ENCODE results near the gene HAO2. TPM values are rescaled to one million over a fixed set of nuclear protein-coding genes. Genes with fewer than 3 reads are reported as not detected.

HAO2 gene
- total and polyA plus RNA-seq, 2 experiments from 2014 or later, result not detected

DNA sequence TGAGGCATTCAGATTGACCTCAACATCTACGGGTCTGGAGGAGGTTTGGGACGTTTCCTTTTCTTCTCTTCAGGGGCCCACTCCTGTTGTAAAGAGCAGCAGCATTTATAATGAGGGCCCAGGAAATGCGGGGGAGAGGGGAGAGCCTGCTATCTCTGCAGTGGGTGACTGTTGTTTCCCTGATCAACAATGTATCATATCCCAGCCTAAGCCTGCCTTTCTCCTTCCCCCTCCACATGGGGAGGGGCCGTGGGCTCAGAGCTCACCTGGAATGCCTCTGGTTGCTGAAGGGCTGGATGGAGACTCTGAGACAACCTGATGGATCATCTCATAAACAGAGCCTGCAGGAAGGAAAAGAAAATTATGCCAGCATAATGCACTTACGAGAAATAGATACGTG is 36.0 kb upstream of the HAO2 start (continued):
- TF ChIP-seq, protein P1, sequence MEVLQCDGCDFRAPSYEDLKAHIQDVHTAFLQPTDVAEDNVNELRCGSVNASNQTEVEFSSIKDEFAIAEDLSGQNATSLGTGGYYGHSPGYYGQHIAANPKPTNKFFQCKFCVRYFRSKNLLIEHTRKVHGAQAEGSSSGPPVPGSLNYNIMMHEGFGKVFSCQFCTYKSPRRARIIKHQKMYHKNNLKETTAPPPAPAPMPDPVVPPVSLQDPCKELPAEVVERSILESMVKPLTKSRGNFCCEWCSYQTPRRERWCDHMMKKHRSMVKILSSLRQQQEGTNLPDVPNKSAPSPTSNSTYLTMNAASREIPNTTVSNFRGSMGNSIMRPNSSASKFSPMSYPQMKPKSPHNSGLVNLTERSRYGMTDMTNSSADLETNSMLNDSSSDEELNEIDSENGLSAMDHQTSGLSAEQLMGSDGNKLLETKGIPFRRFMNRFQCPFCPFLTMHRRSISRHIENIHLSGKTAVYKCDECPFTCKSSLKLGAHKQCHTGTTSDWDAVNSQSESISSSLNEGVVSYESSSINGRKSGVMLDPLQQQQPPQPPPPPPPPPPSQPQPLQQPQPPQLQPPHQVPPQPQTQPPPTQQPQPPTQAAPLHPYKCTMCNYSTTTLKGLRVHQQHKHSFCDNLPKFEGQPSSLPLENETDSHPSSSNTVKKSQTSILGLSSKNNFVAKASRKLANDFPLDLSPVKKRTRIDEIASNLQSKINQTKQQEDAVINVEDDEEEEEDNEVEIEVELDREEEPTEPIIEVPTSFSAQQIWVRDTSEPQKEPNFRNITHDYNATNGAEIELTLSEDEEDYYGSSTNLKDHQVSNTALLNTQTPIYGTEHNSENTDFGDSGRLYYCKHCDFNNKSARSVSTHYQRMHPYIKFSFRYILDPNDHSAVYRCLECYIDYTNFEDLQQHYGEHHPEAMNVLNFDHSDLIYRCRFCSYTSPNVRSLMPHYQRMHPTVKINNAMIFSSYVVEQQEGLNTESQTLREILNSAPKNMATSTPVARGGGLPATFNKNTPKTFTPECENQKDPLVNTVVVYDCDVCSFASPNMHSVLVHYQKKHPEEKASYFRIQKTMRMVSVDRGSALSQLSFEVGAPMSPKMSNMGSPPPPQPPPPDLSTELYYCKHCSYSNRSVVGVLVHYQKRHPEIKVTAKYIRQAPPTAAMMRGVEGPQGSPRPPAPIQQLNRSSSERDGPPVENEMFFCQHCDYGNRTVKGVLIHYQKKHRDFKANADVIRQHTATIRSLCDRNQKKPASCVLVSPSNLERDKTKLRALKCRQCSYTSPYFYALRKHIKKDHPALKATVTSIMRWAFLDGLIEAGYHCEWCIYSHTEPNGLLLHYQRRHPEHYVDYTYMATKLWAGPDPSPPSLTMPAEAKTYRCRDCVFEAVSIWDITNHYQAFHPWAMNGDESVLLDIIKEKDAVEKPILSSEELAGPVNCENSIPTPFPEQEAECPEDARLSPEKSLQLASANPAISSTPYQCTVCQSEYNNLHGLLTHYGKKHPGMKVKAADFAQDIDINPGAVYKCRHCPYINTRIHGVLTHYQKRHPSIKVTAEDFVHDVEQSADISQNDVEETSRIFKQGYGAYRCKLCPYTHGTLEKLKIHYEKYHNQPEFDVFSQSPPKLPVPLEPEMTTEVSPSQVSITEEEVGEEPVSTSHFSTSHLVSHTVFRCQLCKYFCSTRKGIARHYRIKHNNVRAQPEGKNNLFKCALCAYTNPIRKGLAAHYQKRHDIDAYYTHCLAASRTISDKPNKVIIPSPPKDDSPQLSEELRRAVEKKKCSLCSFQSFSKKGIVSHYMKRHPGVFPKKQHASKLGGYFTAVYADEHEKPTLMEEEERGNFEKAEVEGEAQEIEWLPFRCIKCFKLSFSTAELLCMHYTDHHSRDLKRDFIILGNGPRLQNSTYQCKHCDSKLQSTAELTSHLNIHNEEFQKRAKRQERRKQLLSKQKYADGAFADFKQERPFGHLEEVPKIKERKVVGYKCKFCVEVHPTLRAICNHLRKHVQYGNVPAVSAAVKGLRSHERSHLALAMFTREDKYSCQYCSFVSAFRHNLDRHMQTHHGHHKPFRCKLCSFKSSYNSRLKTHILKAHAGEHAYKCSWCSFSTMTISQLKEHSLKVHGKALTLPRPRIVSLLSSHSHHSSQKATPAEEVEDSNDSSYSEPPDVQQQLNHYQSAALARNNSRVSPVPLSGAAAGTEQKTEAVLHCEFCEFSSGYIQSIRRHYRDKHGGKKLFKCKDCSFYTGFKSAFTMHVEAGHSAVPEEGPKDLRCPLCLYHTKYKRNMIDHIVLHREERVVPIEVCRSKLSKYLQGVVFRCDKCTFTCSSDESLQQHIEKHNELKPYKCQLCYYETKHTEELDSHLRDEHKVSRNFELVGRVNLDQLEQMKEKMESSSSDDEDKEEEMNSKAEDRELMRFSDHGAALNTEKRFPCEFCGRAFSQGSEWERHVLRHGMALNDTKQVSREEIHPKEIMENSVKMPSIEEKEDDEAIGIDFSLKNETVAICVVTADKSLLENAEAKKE (CRISPR knock-in tag; IDR thresholded peaks at IDR 0.05), result no peak
- TF ChIP-seq STAT1 (IDR thresholded peaks at IDR 0.05; ENCODE audit: unreplicated experiment), result no peak
- TF ChIP-seq, protein P2, sequence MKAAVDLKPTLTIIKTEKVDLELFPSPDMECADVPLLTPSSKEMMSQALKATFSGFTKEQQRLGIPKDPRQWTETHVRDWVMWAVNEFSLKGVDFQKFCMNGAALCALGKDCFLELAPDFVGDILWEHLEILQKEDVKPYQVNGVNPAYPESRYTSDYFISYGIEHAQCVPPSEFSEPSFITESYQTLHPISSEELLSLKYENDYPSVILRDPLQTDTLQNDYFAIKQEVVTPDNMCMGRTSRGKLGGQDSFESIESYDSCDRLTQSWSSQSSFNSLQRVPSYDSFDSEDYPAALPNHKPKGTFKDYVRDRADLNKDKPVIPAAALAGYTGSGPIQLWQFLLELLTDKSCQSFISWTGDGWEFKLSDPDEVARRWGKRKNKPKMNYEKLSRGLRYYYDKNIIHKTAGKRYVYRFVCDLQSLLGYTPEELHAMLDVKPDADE (IDR thresholded peaks at IDR 0.05), result no peak
- TF ChIP-seq JUNB (IDR thresholded peaks at IDR 0.05; ENCODE audit: unreplicated experiment), result no peak
- no peak for TF ChIP-seq ZNF331 (CRISPR knock-in tag; IDR thresholded peaks at IDR 0.05; ENCODE audit: low read depth)
- TF ChIP-seq EZH2 (IDR thresholded peaks at IDR 0.05; ENCODE audit: low read depth, unreplicated experiment), result no peak
- TF ChIP-seq, protein P3, sequence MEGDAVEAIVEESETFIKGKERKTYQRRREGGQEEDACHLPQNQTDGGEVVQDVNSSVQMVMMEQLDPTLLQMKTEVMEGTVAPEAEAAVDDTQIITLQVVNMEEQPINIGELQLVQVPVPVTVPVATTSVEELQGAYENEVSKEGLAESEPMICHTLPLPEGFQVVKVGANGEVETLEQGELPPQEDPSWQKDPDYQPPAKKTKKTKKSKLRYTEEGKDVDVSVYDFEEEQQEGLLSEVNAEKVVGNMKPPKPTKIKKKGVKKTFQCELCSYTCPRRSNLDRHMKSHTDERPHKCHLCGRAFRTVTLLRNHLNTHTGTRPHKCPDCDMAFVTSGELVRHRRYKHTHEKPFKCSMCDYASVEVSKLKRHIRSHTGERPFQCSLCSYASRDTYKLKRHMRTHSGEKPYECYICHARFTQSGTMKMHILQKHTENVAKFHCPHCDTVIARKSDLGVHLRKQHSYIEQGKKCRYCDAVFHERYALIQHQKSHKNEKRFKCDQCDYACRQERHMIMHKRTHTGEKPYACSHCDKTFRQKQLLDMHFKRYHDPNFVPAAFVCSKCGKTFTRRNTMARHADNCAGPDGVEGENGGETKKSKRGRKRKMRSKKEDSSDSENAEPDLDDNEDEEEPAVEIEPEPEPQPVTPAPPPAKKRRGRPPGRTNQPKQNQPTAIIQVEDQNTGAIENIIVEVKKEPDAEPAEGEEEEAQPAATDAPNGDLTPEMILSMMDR (conservative IDR thresholded peaks at IDR 0.05; ENCODE audit: low read depth in 2 of 2), result no peak
- TF ChIP-seq NANOG (IDR thresholded peaks at IDR 0.05; ENCODE audit: borderline replicate concordance), result no peak
